Body of pancreas (tissue), 4 donors: ENCODE results near the gene INSIG1.

Source experiments
- POLR2A ChIP-seq, 3 donors: fragments of 450-650 bp; IDR thresholded peaks; one replicate each; pipeline ENCODE4 v1.6.1; 2016; ENCODE audit warnings: antibody characterized with exemption in 3 of 3, mild to moderate bottlenecking in 2 of 3
- TF ChIP-seq, protein P1 (sequence below), 7 experiments: fragments of 450-650 bp in 4 of 7; fragments of 200-600 bp in 3 of 7; sonication (generic) in 3 of 7; IDR thresholded peaks; one replicate each; pipeline ENCODE4 v1.5.1; 2016 to 2019; ENCODE audit warnings: antibody characterized with exemption in 7 of 7

DNA sequence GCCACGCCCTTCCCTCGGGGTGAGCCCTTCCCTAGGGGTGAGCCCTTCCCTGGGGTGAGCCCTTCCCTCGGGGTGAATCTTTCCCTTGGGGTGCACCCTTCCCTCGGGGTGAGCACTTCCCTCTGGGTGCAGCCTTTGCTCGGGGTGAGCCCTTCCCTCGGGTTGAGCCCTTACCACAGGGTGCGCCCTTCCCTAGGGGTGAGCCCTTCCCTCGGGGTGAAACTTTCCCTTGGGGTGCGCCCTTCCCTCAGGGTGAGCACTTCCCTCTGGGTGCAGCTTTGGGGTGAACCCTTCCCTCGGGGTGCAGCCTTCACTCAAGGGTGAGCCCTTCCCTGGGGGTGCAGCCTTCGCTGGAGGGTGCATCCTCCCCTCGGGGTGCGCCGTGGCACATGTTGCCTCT lies 34.6 kb upstream of the INSIG1 start:
- TF ChIP-seq, protein P1, sequence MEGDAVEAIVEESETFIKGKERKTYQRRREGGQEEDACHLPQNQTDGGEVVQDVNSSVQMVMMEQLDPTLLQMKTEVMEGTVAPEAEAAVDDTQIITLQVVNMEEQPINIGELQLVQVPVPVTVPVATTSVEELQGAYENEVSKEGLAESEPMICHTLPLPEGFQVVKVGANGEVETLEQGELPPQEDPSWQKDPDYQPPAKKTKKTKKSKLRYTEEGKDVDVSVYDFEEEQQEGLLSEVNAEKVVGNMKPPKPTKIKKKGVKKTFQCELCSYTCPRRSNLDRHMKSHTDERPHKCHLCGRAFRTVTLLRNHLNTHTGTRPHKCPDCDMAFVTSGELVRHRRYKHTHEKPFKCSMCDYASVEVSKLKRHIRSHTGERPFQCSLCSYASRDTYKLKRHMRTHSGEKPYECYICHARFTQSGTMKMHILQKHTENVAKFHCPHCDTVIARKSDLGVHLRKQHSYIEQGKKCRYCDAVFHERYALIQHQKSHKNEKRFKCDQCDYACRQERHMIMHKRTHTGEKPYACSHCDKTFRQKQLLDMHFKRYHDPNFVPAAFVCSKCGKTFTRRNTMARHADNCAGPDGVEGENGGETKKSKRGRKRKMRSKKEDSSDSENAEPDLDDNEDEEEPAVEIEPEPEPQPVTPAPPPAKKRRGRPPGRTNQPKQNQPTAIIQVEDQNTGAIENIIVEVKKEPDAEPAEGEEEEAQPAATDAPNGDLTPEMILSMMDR (IDR thresholded peaks at IDR 0.05), result no peak
- TF ChIP-seq POLR2A (IDR thresholded peaks at IDR 0.05), result no peak
